Caco-2 (cell line): ENCODE data around the gene S1PR3. TPM values are rescaled to one million over a fixed set of nuclear protein-coding genes. Genes with fewer than 3 reads are reported as not detected.

Experiments used
- BruUV-seq: library from RNA; stranded (reverse); fragments of 400-500 nt; replicated peaks from 2 replicates; lab custom pipeline; 2021; lab: Mats Ljungman, UMichigan
- CTCF ChIA-PET: fragments of 300-600 bp; sonication (Branson Sonifier 250); formaldehyde crosslinking; loops from one replicate; lab custom pipeline; 2022; ENCODE audit warnings: antibody characterized with exemption; lab: Charles Lee
- POLR2A ChIA-PET: fragments of 300-600 bp; sonication (Branson Sonifier 250); formaldehyde crosslinking; loops from one replicate; lab custom pipeline; 2022; ENCODE audit warnings: antibody characterized with exemption; lab: Charles Lee
- DNase-seq, 2 experiments: peaks; one replicate each; pipeline versions ENCODE4 v3.0.0 to v3.0.0-alpha.2; 2020 to 2022
- H3K27me3 ChIP-seq: replicated peaks from 2 replicates; pipeline ENCODE4 v1.6.0; 2011; ENCODE audit warnings: low read length; ENCODE audit not compliant: control insufficient read depth, insufficient read depth
- H3K36me3 ChIP-seq: 2 replicates; pipeline ENCODE4 v1.5.1; 2011; ENCODE audit warnings: low read length; ENCODE audit not compliant: control insufficient read depth, insufficient read depth
- H3K4me1 ChIP-seq: fragments of 250-450 bp; sonication (Bioruptor Pico); 2 replicates; pipeline ENCODE4 v1.5.1; 2020; ENCODE audit warnings: mild to moderate bottlenecking
- H3K4me3 ChIP-seq: 2 replicates; pipeline ENCODE4 v1.5.1; 2011; ENCODE audit warnings: low read depth, mild to moderate bottlenecking, control low read depth, low read length
- H3K9me3 ChIP-seq: fragments of 250-450 bp; sonication (Bioruptor Pico); 2 replicates; pipeline ENCODE4 v1.5.1; 2020; ENCODE audit warnings: mild to moderate bottlenecking, moderate library complexity
- H3K27ac Mint-ChIP-seq: one replicate; pipeline ENCODE4 v1.8.0; 2022; ENCODE audit warnings: mixed read lengths; ENCODE audit not compliant: unreplicated experiment
- H3K27me3 Mint-ChIP-seq: one replicate; pipeline ENCODE4 v1.8.0; 2022; ENCODE audit warnings: mixed read lengths; ENCODE audit not compliant: insufficient read depth, unreplicated experiment
- H3K36me3 Mint-ChIP-seq: one replicate; pipeline ENCODE4 v1.8.0; 2022; ENCODE audit warnings: mild to moderate bottlenecking, mixed read lengths; ENCODE audit not compliant: insufficient read depth, unreplicated experiment
- H3K4me1 Mint-ChIP-seq: one replicate; pipeline ENCODE4 v1.8.0; 2022; ENCODE audit warnings: low read depth, mixed read lengths; ENCODE audit not compliant: unreplicated experiment
- H3K4me3 Mint-ChIP-seq: one replicate; pipeline ENCODE4 v1.8.0; 2022; ENCODE audit warnings: mild to moderate bottlenecking, moderate library complexity, mixed read lengths; ENCODE audit not compliant: unreplicated experiment
- H3K9me3 Mint-ChIP-seq: one replicate; pipeline ENCODE4 v1.8.0; 2022; ENCODE audit warnings: mixed read lengths; ENCODE audit not compliant: unreplicated experiment
- intact Hi-C: fragments of 100-400 bp; cut with micrococcal nuclease; formaldehyde crosslinking; loops from one replicate; pipeline ENCODE4 v1.10.0; 2022; ENCODE audit not compliant: unreplicated experiment
- total RNA-seq: library from RNA; stranded (reverse); gene quantifications from 2 replicates; pipeline ENCODE4 v1.2.3, GENCODE V29; 2022
- TF ChIP-seq, protein P1 (sequence below), 2 experiments: fragments of 200-600 bp in 1 of 2; IDR thresholded peaks; 1 replicate in 1 of 2; 2 replicates in 1 of 2; pipeline versions ENCODE4 v1.5.1 to v1.8.0; 2011 to 2022; ENCODE audit warnings: antibody characterized with exemption in 1 of 2, control low read depth in 1 of 2, inconsistent platforms in 1 of 2, low read depth in 1 of 2, low read length in 1 of 2, mild to moderate bottlenecking in 1 of 2, moderate library complexity in 1 of 2; ENCODE audit not compliant: insufficient read depth in 1 of 2, severe bottlenecking in 1 of 2, unreplicated experiment in 1 of 2

S1PR3 gene
- total RNA-seq, 1 experiment from 2014 or later = 1.00 TPM

DNA sequence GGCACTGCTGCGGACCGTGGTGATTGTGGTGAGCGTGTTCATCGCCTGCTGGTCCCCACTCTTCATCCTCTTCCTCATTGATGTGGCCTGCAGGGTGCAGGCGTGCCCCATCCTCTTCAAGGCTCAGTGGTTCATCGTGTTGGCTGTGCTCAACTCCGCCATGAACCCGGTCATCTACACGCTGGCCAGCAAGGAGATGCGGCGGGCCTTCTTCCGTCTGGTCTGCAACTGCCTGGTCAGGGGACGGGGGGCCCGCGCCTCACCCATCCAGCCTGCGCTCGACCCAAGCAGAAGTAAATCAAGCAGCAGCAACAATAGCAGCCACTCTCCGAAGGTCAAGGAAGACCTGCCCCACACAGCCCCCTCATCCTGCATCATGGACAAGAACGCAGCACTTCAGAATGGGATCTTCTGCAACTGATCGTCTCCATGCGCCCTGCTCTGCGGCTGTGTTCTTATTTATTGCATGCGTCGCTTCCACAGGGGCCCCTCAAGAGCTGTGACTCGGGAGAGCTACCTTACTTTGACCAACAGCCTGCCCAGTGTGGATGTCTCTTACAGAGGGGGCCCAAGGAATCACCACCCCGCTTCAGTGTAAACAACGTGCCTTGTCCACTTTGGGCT is 10.8 kb downstream of the S1PR3 start:
- ChIA-PET POLR2A (no interaction called here), CTCF (no interaction called here)
- intact Hi-C loops = loop anchor here (1.0 to 5.0 kb wide), 3 partner anchors 115 to 409 kb away; no protein-coding TSS in a partner anchor
- Mint-ChIP-seq H3K4me3 (no peak overlapping the region), H3K27ac (no peak overlapping the region), H3K36me3 (no peaks in the 10 kb centered on the region), H3K27me3 (no peaks in the 10 kb centered on the region), H3K4me1 (no peaks in the 10 kb centered on the region), H3K9me3 (no peaks in the 10 kb centered on the region)
- H3K4me3 ChIP-seq = no peak overlapping the region
- H3K36me3 ChIP-seq = no peaks in the 10 kb centered on the region
- DNase-seq = no peak
- no peaks in the 10 kb centered on the region for H3K27me3 ChIP-seq
- no TSS peak for BruUV-seq
- no peaks in the 10 kb centered on the region for H3K4me1 ChIP-seq
- TF ChIP-seq, protein P1, sequence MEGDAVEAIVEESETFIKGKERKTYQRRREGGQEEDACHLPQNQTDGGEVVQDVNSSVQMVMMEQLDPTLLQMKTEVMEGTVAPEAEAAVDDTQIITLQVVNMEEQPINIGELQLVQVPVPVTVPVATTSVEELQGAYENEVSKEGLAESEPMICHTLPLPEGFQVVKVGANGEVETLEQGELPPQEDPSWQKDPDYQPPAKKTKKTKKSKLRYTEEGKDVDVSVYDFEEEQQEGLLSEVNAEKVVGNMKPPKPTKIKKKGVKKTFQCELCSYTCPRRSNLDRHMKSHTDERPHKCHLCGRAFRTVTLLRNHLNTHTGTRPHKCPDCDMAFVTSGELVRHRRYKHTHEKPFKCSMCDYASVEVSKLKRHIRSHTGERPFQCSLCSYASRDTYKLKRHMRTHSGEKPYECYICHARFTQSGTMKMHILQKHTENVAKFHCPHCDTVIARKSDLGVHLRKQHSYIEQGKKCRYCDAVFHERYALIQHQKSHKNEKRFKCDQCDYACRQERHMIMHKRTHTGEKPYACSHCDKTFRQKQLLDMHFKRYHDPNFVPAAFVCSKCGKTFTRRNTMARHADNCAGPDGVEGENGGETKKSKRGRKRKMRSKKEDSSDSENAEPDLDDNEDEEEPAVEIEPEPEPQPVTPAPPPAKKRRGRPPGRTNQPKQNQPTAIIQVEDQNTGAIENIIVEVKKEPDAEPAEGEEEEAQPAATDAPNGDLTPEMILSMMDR (IDR thresholded peaks at IDR 0.05; ENCODE audit: insufficient read depth in 1 of 2, low read depth in 1 of 2, low read length in 1 of 2, severe bottlenecking in 1 of 2, unreplicated experiment in 1 of 2) = no peak
- H3K9me3 ChIP-seq = no peaks in the 10 kb centered on the region

DNA sequence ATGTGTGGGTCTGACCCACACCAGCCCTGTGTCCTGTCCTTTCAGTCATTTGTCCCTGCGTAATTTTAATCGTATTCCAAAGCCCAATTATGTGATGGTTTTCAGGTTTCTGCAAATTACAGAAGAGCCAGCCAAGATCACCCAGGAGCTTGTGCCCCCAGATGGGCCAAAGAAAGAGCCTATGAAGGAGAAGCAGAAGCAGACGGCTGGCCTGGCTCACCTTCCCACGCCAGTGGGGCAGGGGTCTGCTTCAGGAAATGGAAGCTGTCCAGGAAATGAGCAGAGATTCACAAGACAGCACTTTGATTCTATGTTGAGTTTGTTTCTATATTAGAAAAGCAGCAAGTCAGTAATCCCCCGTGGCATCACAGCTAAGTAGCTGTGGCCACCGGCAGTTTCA is 11.7 kb downstream of the S1PR3 start:
- POLR2A ChIA-PET = no interaction called here
- Mint-ChIP-seq H3K36me3 (no peaks in the 10 kb centered on the region), H3K27ac (no peak overlapping the region), H3K4me3 (no peak overlapping the region), H3K4me1 (peaks cover 6% of the 10 kb centered on the region), H3K9me3 (no peaks in the 10 kb centered on the region), H3K27me3 (peaks cover 2% of the 10 kb centered on the region)
- Histone ChIP-seq H3K27me3 (no peaks in the 10 kb centered on the region), H3K4me1 (no peaks in the 10 kb centered on the region), H3K4me3 (no peak overlapping the region), H3K36me3 (no peaks in the 10 kb centered on the region), H3K9me3 (no peaks in the 10 kb centered on the region)
- intact Hi-C loops = loop anchor here (5.0 kb wide), 1 partner anchor 116 kb away; no protein-coding TSS in a partner anchor
- BruUV-seq = no TSS peak
- CTCF ChIA-PET = no interaction called here
- DNase-seq = no peak
- TF ChIP-seq, protein P1 (IDR thresholded peaks at IDR 0.05; ENCODE audit: insufficient read depth in 1 of 2, low read depth in 1 of 2, low read length in 1 of 2, severe bottlenecking in 1 of 2, unreplicated experiment in 1 of 2) = no peak

DNA sequence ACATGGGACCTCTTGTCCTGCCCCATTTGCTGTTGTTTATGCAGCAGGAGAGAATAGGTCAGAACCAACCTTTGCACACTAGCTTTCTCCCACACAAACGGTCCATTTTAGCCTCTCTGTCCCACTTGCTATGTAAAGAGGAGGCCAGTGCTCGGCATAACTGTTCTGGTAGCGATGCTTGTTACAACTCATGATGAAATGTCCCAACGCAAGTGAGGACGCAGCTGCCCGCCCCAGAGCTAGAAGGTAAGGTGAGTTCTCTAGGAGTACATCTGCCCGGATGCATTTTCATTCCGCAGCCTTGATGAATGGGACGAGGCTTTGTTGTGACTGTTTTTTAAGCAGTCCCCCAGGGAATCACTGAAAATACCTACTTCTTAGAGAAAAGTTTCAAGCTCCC is 14.1 kb downstream of the S1PR3 start:
- DNase-seq = no peak
- no peaks in the 10 kb centered on the region for H3K9me3 ChIP-seq
- H3K36me3 ChIP-seq = no peaks in the 10 kb centered on the region
- Mint-ChIP-seq H3K4me1 (peaks cover 6% of the 10 kb centered on the region), H3K27me3 (peaks cover 2% of the 10 kb centered on the region), H3K4me3 (no peak overlapping the region), H3K36me3 (no peaks in the 10 kb centered on the region), H3K9me3 (no peaks in the 10 kb centered on the region), H3K27ac (no peak overlapping the region)
- ChIA-PET CTCF (no interaction called here), POLR2A (no interaction called here)
- H3K4me1 ChIP-seq = no peaks in the 10 kb centered on the region
- TF ChIP-seq, protein P1 (IDR thresholded peaks at IDR 0.05; ENCODE audit: insufficient read depth in 1 of 2, low read depth in 1 of 2, low read length in 1 of 2, severe bottlenecking in 1 of 2, unreplicated experiment in 1 of 2) = no peak
- no peak overlapping the region for H3K4me3 ChIP-seq
- no peaks in the 10 kb centered on the region for H3K27me3 ChIP-seq
- intact Hi-C loops = no loop called here
- BruUV-seq = no TSS peak
